Liver (tissue), 9 donors: Measurements from ENCODE around the gene SYNGR3. TPM values are rescaled to one million over a fixed set of nuclear protein-coding genes. Genes with fewer than 3 reads are reported as not detected.

ENCODE experiments used
- DNase-seq: peaks from one replicate; pipeline ENCODE4 v3.0.0-alpha.2; 2017; ENCODE audit warnings: low spot score
- H3K27ac ChIP-seq, 2 donors: one replicate each; pipeline ENCODE4 v1.7.0; 2013; ENCODE audit warnings: inconsistent platforms in 2 of 2, low read length in 2 of 2, control low read depth in 1 of 2, low read depth in 1 of 2, mild to moderate bottlenecking in 1 of 2
- H3K27me3 ChIP-seq, 4 donors: one replicate each; pipeline versions ENCODE4 v1.6.1 to v1.7.0; 2013; ENCODE audit warnings: low read length in 3 of 4, inconsistent platforms in 1 of 4, mild to moderate bottlenecking in 1 of 4, moderate library complexity in 1 of 4; ENCODE audit not compliant: control insufficient read depth in 4 of 4, insufficient read depth in 4 of 4
- H3K36me3 ChIP-seq, 4 donors: one replicate each; pipeline versions ENCODE4 v1.6.1 to v1.7.0; 2013; ENCODE audit warnings: low read length in 3 of 4, mild to moderate bottlenecking in 3 of 4, low read depth in 1 of 4, moderate library complexity in 1 of 4; ENCODE audit not compliant: control insufficient read depth in 4 of 4, insufficient read depth in 3 of 4
- H3K4me1 ChIP-seq, 4 donors: one replicate each; pipeline versions ENCODE4 v1.6.1 to v1.7.0; 2013; ENCODE audit warnings: low read length in 3 of 4, mild to moderate bottlenecking in 3 of 4, moderate library complexity in 1 of 4; ENCODE audit not compliant: control insufficient read depth in 4 of 4, insufficient read depth in 4 of 4
- H3K4me3 ChIP-seq, 3 donors: one replicate each; pipeline versions ENCODE4 v1.6.1 to v1.7.0; 2013; ENCODE audit warnings: low read length in 3 of 3, control low read depth in 1 of 3, low read depth in 1 of 3, mild to moderate bottlenecking in 1 of 3
- H3K9ac ChIP-seq, 2 donors: one replicate each; pipeline ENCODE4 v1.7.0; 2013; ENCODE audit warnings: low read length in 2 of 2, mild to moderate bottlenecking in 2 of 2, moderate library complexity in 2 of 2, control low read depth in 1 of 2, low read depth in 1 of 2
- H3K9me3 ChIP-seq, 4 donors: one replicate each; pipeline versions ENCODE4 v1.6.1 to v1.7.0; 2013; ENCODE audit warnings: low read length in 3 of 4; ENCODE audit not compliant: control insufficient read depth in 4 of 4
- EGR1 ChIP-seq, 2 donors: IDR thresholded peaks; 2 replicates each; pipeline ENCODE4 v1.6.1; 2016 to 2018; ENCODE audit warnings: antibody characterized with exemption in 2 of 2, low read depth in 2 of 2
- FOXA1 ChIP-seq: IDR thresholded peaks from 2 replicates; pipeline ENCODE4 v1.6.1; 2016; ENCODE audit warnings: antibody characterized with exemption
- GABPA ChIP-seq, 2 donors: IDR thresholded peaks in 1 of 2; conservative IDR thresholded peaks in 1 of 2; 2 replicates each; pipeline ENCODE4 v1.6.1; 2016; ENCODE audit warnings: antibody characterized with exemption in 2 of 2, mild to moderate bottlenecking in 1 of 2, moderate library complexity in 1 of 2
- HNF4G ChIP-seq: IDR thresholded peaks from 2 replicates; pipeline ENCODE4 v1.6.1; 2016; ENCODE audit warnings: antibody characterized with exemption
- JUND ChIP-seq, 2 donors: IDR thresholded peaks; 2 replicates each; pipeline ENCODE4 v1.6.1; 2016; ENCODE audit warnings: antibody characterized with exemption in 2 of 2
- REST ChIP-seq: IDR thresholded peaks from 2 replicates; pipeline ENCODE4 v1.6.1; 2016; ENCODE audit warnings: antibody characterized with exemption, mild to moderate bottlenecking
- RXRA ChIP-seq, 2 donors: IDR thresholded peaks; 2 replicates each; pipeline ENCODE4 v1.6.1; 2017 to 2018; ENCODE audit warnings: antibody characterized with exemption in 2 of 2, mild to moderate bottlenecking in 1 of 2
- SP1 ChIP-seq: IDR thresholded peaks from 2 replicates; pipeline ENCODE4 v1.6.1; 2018; ENCODE audit warnings: antibody characterized with exemption, mild to moderate bottlenecking
- TAF1 ChIP-seq: conservative IDR thresholded peaks from 2 replicates; pipeline ENCODE4 v1.6.1; 2016; ENCODE audit warnings: antibody characterized with exemption, mild to moderate bottlenecking
- YY1 ChIP-seq: IDR thresholded peaks from 2 replicates; pipeline ENCODE4 v1.6.1; 2016; ENCODE audit warnings: antibody characterized with exemption, mild to moderate bottlenecking
- ZBTB33 ChIP-seq: IDR thresholded peaks from 2 replicates; pipeline ENCODE4 v1.6.1; 2016; ENCODE audit warnings: antibody characterized with exemption
- whole genome bisulfite sequencing: extraction: QIAGEN DNeasy Blood & Tissue Kit; methylation state at CpG from one replicate; pipeline ENCODE4 v1.1.7; 2013; 5-methylcytosine and 5-hydroxymethylcytosine counted together
- polyA plus RNA-seq, 2 donors: library from polyadenylated mRNA; stranded (reverse) in 1 of 2; unstranded in 1 of 2; fragments of 200-250 nt in 1 of 2; fragments of >200 nt in 1 of 2; fragmentation: Nextera tagmentation in 1 of 2; extraction: Ambion mirVana in 1 of 2; gene quantifications; one replicate each; pipeline versions ENCODE4 v1.2.1 to v1.2.3, GENCODE V29; 2013 to 2015
- total RNA-seq, 2 donors: library from RNA; depleted of rRNA; stranded (reverse); fragments of >200 nt; gene quantifications; one replicate each; pipeline ENCODE4 v1.2.3, GENCODE V29; 2014
- TF ChIP-seq, protein P1 (sequence below): fragments of 150-350 bp; IDR thresholded peaks from 2 replicates; pipeline ENCODE4 v1.5.1; 2017; ENCODE audit warnings: improper control_type of control experiment, low read depth, low read length; ENCODE audit not compliant: missing input control
- TF ChIP-seq, protein P2 (sequence below): IDR thresholded peaks from 2 replicates; pipeline ENCODE4 v1.6.1; 2016; ENCODE audit warnings: antibody characterized with exemption
- donor health status: healthy.
- donor health status: healthy.
- donor health status: healthy.
- donor health status: healthy.
- donor health status: healthy.

The SYNGR3 gene
- total and polyA plus RNA-seq, 4 donors: 0.09 to 0.47 (median 0.17) TPM; not detected in 1

DNA sequence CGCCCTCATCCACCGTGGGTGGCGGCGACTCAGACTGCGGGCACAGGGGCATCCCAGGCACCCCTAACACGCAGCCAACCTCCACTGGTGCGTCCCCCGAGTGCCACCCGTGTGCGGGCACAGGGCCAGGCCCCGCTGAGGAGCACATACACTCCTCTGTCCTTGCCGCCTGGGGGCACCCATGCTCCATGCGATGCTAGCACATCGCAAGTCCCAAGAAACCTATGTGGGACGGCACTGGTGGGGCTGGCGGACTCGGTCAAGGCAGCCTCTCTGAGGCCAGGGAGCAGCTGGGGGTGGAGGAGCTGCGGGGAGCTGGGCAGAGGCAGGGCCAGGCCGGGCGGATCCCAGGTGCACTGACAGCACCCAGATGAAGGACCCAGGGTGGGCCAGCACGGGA lies 15.9 kb downstream of the SYNGR3 start:
- no peak for DNase-seq
- Histone ChIP-seq H3K4me3 (no peak overlapping the region), H3K9ac (no peak overlapping the region), H3K4me1 (peaks cover 36 to 59% (median 53%) of the 10 kb centered on the region in 4 donors), H3K27ac (no peak overlapping the region), H3K9me3 (no peaks in the 10 kb centered on the region), H3K27me3 (no peaks in the 10 kb centered on the region), H3K36me3 (peaks cover 13 to 27% (median 13%) of the 10 kb centered on the region in 4 donors)
- WGBS: 83% methylated on average over 21 of the region's 21 CpGs
- TF ChIP-seq FOXA1 (no peak), ZBTB33 (no peak), GABPA (IDR thresholded peaks at IDR 0.05 in 1 of 2, conservative IDR thresholded peaks at IDR 0.05 in 1 of 2) (no peak)

GRCh38 chr16:2006317-2006716 lies 16.5 kb downstream of the SYNGR3 start:
- Histone ChIP-seq H3K36me3 (peaks cover 8 to 20% (median 10%) of the 10 kb centered on the region in 4 donors), H3K9ac (no peak overlapping the region), H3K4me1 (peaks cover 36 to 59% (median 53%) of the 10 kb centered on the region in 4 donors), H3K27ac (no peak overlapping the region), H3K9me3 (no peaks in the 10 kb centered on the region), H3K4me3 (no peak overlapping the region), H3K27me3 (no peaks in the 10 kb centered on the region)
- 94% methylated on average over 8 of the region's 8 CpGs for WGBS
- TF ChIP-seq HNF4G (no peak), RXRA (IDR thresholded peaks at IDR 0.05) (no peak), FOXA1 (no peak), YY1 (no peak), EGR1 (IDR thresholded peaks at IDR 0.05; ENCODE audit: low read depth in 2 of 2) (no peak), GABPA (IDR thresholded peaks at IDR 0.05 in 1 of 2, conservative IDR thresholded peaks at IDR 0.05 in 1 of 2) (no peak), JUND (IDR thresholded peaks at IDR 0.05) (no peak), REST (no peak), SP1 (no peak), TAF1 (no peak)
- TF ChIP-seq, protein P1, sequence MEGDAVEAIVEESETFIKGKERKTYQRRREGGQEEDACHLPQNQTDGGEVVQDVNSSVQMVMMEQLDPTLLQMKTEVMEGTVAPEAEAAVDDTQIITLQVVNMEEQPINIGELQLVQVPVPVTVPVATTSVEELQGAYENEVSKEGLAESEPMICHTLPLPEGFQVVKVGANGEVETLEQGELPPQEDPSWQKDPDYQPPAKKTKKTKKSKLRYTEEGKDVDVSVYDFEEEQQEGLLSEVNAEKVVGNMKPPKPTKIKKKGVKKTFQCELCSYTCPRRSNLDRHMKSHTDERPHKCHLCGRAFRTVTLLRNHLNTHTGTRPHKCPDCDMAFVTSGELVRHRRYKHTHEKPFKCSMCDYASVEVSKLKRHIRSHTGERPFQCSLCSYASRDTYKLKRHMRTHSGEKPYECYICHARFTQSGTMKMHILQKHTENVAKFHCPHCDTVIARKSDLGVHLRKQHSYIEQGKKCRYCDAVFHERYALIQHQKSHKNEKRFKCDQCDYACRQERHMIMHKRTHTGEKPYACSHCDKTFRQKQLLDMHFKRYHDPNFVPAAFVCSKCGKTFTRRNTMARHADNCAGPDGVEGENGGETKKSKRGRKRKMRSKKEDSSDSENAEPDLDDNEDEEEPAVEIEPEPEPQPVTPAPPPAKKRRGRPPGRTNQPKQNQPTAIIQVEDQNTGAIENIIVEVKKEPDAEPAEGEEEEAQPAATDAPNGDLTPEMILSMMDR: no peak
- TF ChIP-seq, protein P2, sequence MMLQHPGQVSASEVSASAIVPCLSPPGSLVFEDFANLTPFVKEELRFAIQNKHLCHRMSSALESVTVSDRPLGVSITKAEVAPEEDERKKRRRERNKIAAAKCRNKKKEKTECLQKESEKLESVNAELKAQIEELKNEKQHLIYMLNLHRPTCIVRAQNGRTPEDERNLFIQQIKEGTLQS: no peak
- DNase-seq: no peak
